A549 (cell line): ENCODE measurements around the gene TXNRD2.

Experiments used
- BCL3 ChIP-seq: fragments of >200 bp; sonication (Bioruptor Twin); formaldehyde crosslinking; IDR thresholded peaks from 3 replicates; pipeline ENCODE4 v1.6.1; 2016
- CHD2 ChIP-seq: fragments of 150-350 bp; IDR thresholded peaks from 2 replicates; pipeline ENCODE4 v1.6.1; 2014; ENCODE audit warnings: low read length; ENCODE audit not compliant: partially characterized antibody
- ELK1 ChIP-seq: fragments of 150-350 bp; IDR thresholded peaks from 2 replicates; pipeline ENCODE4 v1.6.1; 2014; ENCODE audit warnings: low read depth, mild to moderate bottlenecking, low read length
- EP300 ChIP-seq, 2 experiments: fragments of >200 bp; sonication (Bioruptor Twin); formaldehyde crosslinking; IDR thresholded peaks; 2 replicates in 1 of 2; 3 replicates in 1 of 2; pipeline ENCODE4 v1.6.1; 2016 to 2017
- ESRRA ChIP-seq: fragments of 150-350 bp; IDR thresholded peaks from 2 replicates; pipeline ENCODE4 v1.6.1; 2014; ENCODE audit warnings: mild to moderate bottlenecking, low read length, borderline replicate concordance
- MYC ChIP-seq: IDR thresholded peaks from 2 replicates; pipeline ENCODE4 v1.6.1; 2012; ENCODE audit warnings: mild to moderate bottlenecking, inconsistent platforms, low read length, improper control_type of control experiment, borderline replicate concordance
- NFE2L2 ChIP-seq: fragments of 150-350 bp; conservative IDR thresholded peaks from 2 replicates; pipeline ENCODE4 v1.6.1; 2014; ENCODE audit warnings: low read length
- POLR2A ChIP-seq: IDR thresholded peaks from 2 replicates; pipeline ENCODE4 v1.6.1; 2012; ENCODE audit warnings: mild to moderate bottlenecking, low read length
- RAD21 ChIP-seq, 2 experiments: fragments of >200 bp in 1 of 2; sonication (Bioruptor Twin) in 1 of 2; formaldehyde crosslinking in 1 of 2; IDR thresholded peaks in 1 of 2; conservative IDR thresholded peaks in 1 of 2; 2 replicates in 1 of 2; 3 replicates in 1 of 2; pipeline ENCODE4 v1.6.1; 2012 to 2018; ENCODE audit warnings: inconsistent platforms in 1 of 2

GRCh38 chr22:19963863-19964642, 22.4 kb upstream of the TXNRD2 start:
- TF ChIP-seq RAD21 (conservative IDR thresholded peaks at IDR 0.05 in 1 of 2, IDR thresholded peaks at IDR 0.05 in 1 of 2) (no peak), MYC (no peak), NFE2L2 (no peak), ELK1 (no peak), CHD2 (no peak), ESRRA (no peak), POLR2A (no peak), EP300 (IDR thresholded peaks at IDR 0.05) (no peak), BCL3 (no peak)
